ENCODE data around the gene OR4N2.
"Not testable (repeated sequence)": the region's sequence is repeated elsewhere in the genome, so short reads cannot be mapped to it uniquely, and the experiment has no call there.

OR4N2 gene

GRCh38 chr14:19803470-19803869 is at the start of gene OR4N2:
Gene OR4N2 (plus strand): TSS chr14:19803770. CDS start chr14:19827449, 23,679 bp downstream.
- DNase-seq (ENCODE audit: insufficient read length, low spot score); FAIRE-seq: not testable (repeated sequence)

- FAIRE-seq (no peak), DNase-seq (ENCODE audit: insufficient read length, low spot score) (no peak)
- no peak for TF ChIP-seq POLR2A (IDR thresholded peaks at IDR 0.05; ENCODE audit: low read depth, low read length)
Measured at GRCh38 chr14:19754172-19754571, 49.4 kb upstream of the OR4N2 start.

- DNase-seq (ENCODE audit: insufficient read length, low spot score); FAIRE-seq: not testable (repeated sequence)
Measured at GRCh38 chr14:19771491-19771890, 32.1 kb upstream of the OR4N2 start.

GRCh38 chr14:19771895-19772430 is 31.6 kb upstream of the OR4N2 start:
- DNase-seq (ENCODE audit: insufficient read length, low spot score) (no peak), FAIRE-seq (no peak)
- TF ChIP-seq POLR2A (IDR thresholded peaks at IDR 0.05; ENCODE audit: low read depth, low read length): no peak

GRCh38 chr14:19772454-19772853 is 31.1 kb upstream of the OR4N2 start:
- FAIRE-seq: not testable (repeated sequence)

GRCh38 chr14:19773204-19773603 is 30.4 kb upstream of the OR4N2 start, which contains the start of gene OR4M1:
Gene OR4M1 (plus strand): TSS chr14:19773504. CDS start chr14:19780323, 6,819 bp downstream.
- not testable (repeated sequence) for FAIRE-seq; DNase-seq (ENCODE audit: insufficient read length, low spot score)

More at GRCh38 chr14:19772454-19772853, 31.1 kb upstream of the OR4N2 start:
- DNase-seq (ENCODE audit: insufficient read length, low spot score): not testable (repeated sequence)

GRCh38 chr14:19775587-19775986 is 28.0 kb upstream of the OR4N2 start:
- DNase-seq (ENCODE audit: insufficient read length, low spot score) (no peak), FAIRE-seq (no peak)
- no peak for TF ChIP-seq POLR2A (IDR thresholded peaks at IDR 0.05; ENCODE audit: low read depth, low read length)

- FAIRE-seq; DNase-seq (ENCODE audit: insufficient read length, low spot score): not testable (repeated sequence)
Measured at GRCh38 chr14:19785848-19786247, 17.7 kb upstream of the OR4N2 start.

GRCh38 chr14:19787318-19787717 is 16.3 kb upstream of the OR4N2 start:
- FAIRE-seq; DNase-seq (ENCODE audit: insufficient read length, low spot score): not testable (repeated sequence)

- not testable (repeated sequence) for DNase-seq (ENCODE audit: insufficient read length, low spot score); FAIRE-seq
Measured at GRCh38 chr14:19788150-19788549, 15.4 kb upstream of the OR4N2 start.

GRCh38 chr14:19796520-19797108 is 7.0 kb upstream of the OR4N2 start:
- DNase-seq (ENCODE audit: insufficient read length, low spot score); FAIRE-seq: not testable (repeated sequence)

- no peak for FAIRE-seq
- no peak for DNase-seq (ENCODE audit: insufficient read length, low spot score)
- TF ChIP-seq POLR2A (IDR thresholded peaks at IDR 0.05; ENCODE audit: low read depth, low read length): no peak
Measured at GRCh38 chr14:19799880-19800279, 3.7 kb upstream of the OR4N2 start.

GRCh38 chr14:19800282-19801117 is 3.1 kb upstream of the OR4N2 start:
- DNase-seq (ENCODE audit: insufficient read length, low spot score): no peak

GRCh38 chr14:19801118-19801464 is 2.5 kb upstream of the OR4N2 start:
- no peak for TF ChIP-seq POLR2A (IDR thresholded peaks at IDR 0.05; ENCODE audit: low read depth, low read length)
- DNase-seq (ENCODE audit: insufficient read length, low spot score) (no peak), FAIRE-seq (no peak)

More at GRCh38 chr14:19800282-19801117, 3.1 kb upstream of the OR4N2 start:
- no peak for FAIRE-seq
- TF ChIP-seq POLR2A (IDR thresholded peaks at IDR 0.05; ENCODE audit: low read depth, low read length): no peak

GRCh38 chr14:19813171-19813920 is 9.8 kb downstream of the OR4N2 start:
- not testable (repeated sequence) for FAIRE-seq; DNase-seq (ENCODE audit: insufficient read length, low spot score)

GRCh38 chr14:19819879-19820278 is 16.3 kb downstream of the OR4N2 start:
- not testable (repeated sequence) for FAIRE-seq; DNase-seq (ENCODE audit: insufficient read length, low spot score)

GRCh38 chr14:19821016-19821415 is 17.4 kb downstream of the OR4N2 start:
- not testable (repeated sequence) for DNase-seq (ENCODE audit: insufficient read length, low spot score); FAIRE-seq

Data from H54 (cell line).